Measurements from ENCODE around the gene CLP1. TPM values are rescaled to one million over a fixed set of nuclear protein-coding genes. Genes with fewer than 3 reads are reported as not detected.

The CLP1 gene
- polyA plus RNA-seq, 3 donors, result 7.6 to 17.9 (median 12.9) TPM

- H3K27me3 Mint-ChIP-seq (ENCODE audit: low read depth in 3 of 3), result peaks cover 7 to 12% (median 8%) of the 10 kb centered on the region in 3 donors
- no peak for TF ChIP-seq CTCF (IDR thresholded peaks at IDR 0.05)
- Histone ChIP-seq H4K20me1 (ENCODE audit: insufficient read depth, low read length) (no peaks in the 10 kb centered on the region), H3K9me3 (replicated peaks in 1 of 2; ENCODE audit: control insufficient read depth in 1 of 2, insufficient read depth in 1 of 2, low read length in 2 of 2) (no peaks in the 10 kb centered on the region), H3K27ac (ENCODE audit: low read depth in 1 of 2, low read length in 2 of 2) (no peak overlapping the region), H3K36me3 (replicated peaks in 1 of 2; ENCODE audit: control insufficient read depth in 1 of 2, insufficient read depth in 2 of 2, low read length in 2 of 2) (no peaks in the 10 kb centered on the region), H3K4me1 (ENCODE audit: control insufficient read depth in 1 of 2, insufficient read depth in 2 of 2, low read length in 2 of 2) (no peaks in the 10 kb centered on the region), H3K27me3 (ENCODE audit: control insufficient read depth in 2 of 2, insufficient read depth in 2 of 2, low read length in 2 of 2) (peaks cover 0 to 4% of the 10 kb centered on the region in 2 donors), H3K4me3 (replicated peaks in 1 of 3; ENCODE audit: low read depth in 2 of 3, low read length in 3 of 3) (no peak overlapping the region), H3K79me2 (ENCODE audit: insufficient read depth, low read length) (no peaks in the 10 kb centered on the region), H3K9ac (ENCODE audit: insufficient read depth, low read length, poor library complexity, severe bottlenecking) (no peak overlapping the region), H2AFZ (ENCODE audit: insufficient read depth, low read depth, low read length, poor library complexity, severe bottlenecking) (no peak overlapping the region), H3K4me2 (replicated peaks; ENCODE audit: extremely low read depth, low read length, poor library complexity, severe bottlenecking) (no peak overlapping the region)
- intact Hi-C loops (cut with micrococcal nuclease), result no loop called here
- H3K27ac Mint-ChIP-seq, result no peak overlapping the region
- no peak overlapping the region for H3K4me3 Mint-ChIP-seq
- WGBS (ENCODE audit: insufficient coverage), result no CpG with 5 or more reads among the region's 5 CpGs
- H3K4me1 Mint-ChIP-seq, result peaks cover 5% of the 10 kb centered on the region
- DNase-seq, result no peak
- no peaks in the 10 kb centered on the region for H3K9me3 Mint-ChIP-seq
- H3K36me3 Mint-ChIP-seq, result no peaks in the 10 kb centered on the region
Observed at GRCh38 chr11:57632116-57632515, 25.4 kb upstream of the CLP1 start.

GRCh38 chr11:57633394-57634070, 24.0 kb upstream of the CLP1 start:
- Histone ChIP-seq H3K4me3 (replicated peaks in 1 of 3; ENCODE audit: low read depth in 2 of 3, low read length in 3 of 3) (no peak overlapping the region), H3K4me1 (ENCODE audit: control insufficient read depth in 1 of 2, insufficient read depth in 2 of 2, low read length in 2 of 2) (peaks cover 9 to 12% of the 10 kb centered on the region in 2 donors), H3K9me3 (replicated peaks in 1 of 2; ENCODE audit: control insufficient read depth in 1 of 2, insufficient read depth in 1 of 2, low read length in 2 of 2) (no peaks in the 10 kb centered on the region), H3K27ac (ENCODE audit: low read depth in 1 of 2, low read length in 2 of 2) (no peak overlapping the region), H4K20me1 (ENCODE audit: insufficient read depth, low read length) (no peaks in the 10 kb centered on the region), H2AFZ (ENCODE audit: insufficient read depth, low read depth, low read length, poor library complexity, severe bottlenecking) (no peak overlapping the region), H3K4me2 (replicated peaks; ENCODE audit: extremely low read depth, low read length, poor library complexity, severe bottlenecking) (no peak overlapping the region), H3K27me3 (ENCODE audit: control insufficient read depth in 2 of 2, insufficient read depth in 2 of 2, low read length in 2 of 2) (peaks cover 0 to 14% of the 10 kb centered on the region in 2 donors), H3K79me2 (ENCODE audit: insufficient read depth, low read length) (no peaks in the 10 kb centered on the region), H3K36me3 (replicated peaks in 1 of 2; ENCODE audit: control insufficient read depth in 1 of 2, insufficient read depth in 2 of 2, low read length in 2 of 2) (no peaks in the 10 kb centered on the region), H3K9ac (ENCODE audit: insufficient read depth, low read length, poor library complexity, severe bottlenecking) (no peak overlapping the region)
- intact Hi-C loops (cut with micrococcal nuclease), result no loop called here
- peaks cover 0 to 3% (median 0%) of the 10 kb centered on the region in 7 donors for H3K9me3 Mint-ChIP-seq
- H3K4me3 Mint-ChIP-seq, result no peak overlapping the region
- H3K4me1 Mint-ChIP-seq, result peaks cover 17% of the 10 kb centered on the region
- peak overlapping the region in 1 of 7 donors; percentile 0 for H3K27ac Mint-ChIP-seq
- no peaks in the 10 kb centered on the region for H3K36me3 Mint-ChIP-seq
- peaks cover 21 to 22% (median 22%) of the 10 kb centered on the region in 3 donors for H3K27me3 Mint-ChIP-seq (ENCODE audit: low read depth in 3 of 3)
- 86% methylated on average over 1 of the region's 6 CpGs for WGBS (ENCODE audit: insufficient coverage)
- no peak for TF ChIP-seq CTCF (IDR thresholded peaks at IDR 0.05)
- DNase-seq, result no peak
